NCI-H510A treated with DMSO at 0.1 percent for 48 hours (cell line): ENCODE data around the gene IL17B.
"Not testable (repeated sequence)": the region's sequence is repeated elsewhere in the genome, so short reads cannot be mapped to it uniquely, and the experiment has no call there.

ENCODE experiments used
- DNase-seq: peaks from one replicate; lab custom pipeline; 2025; lab: John Stamatoyannopoulos, UW

Gene IL17B

DNA sequence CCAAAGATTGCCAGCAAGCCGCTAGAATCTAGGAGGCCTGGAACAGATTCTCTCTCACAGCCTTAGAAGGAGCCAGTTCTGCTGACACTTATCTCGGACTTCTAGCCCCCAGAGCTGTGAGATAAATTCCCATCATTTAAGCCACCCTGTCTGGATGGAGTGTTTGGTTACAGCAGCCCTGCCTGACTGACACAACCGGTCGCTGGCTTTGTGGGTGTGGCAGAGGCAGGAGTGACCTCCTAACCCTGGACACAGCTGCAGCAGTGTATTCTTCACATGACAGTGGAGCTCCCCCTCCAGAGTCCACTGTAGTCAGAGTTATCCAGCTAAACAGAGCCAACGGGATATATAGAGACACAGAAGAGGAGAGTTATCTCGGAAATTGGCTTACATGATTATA is 21.2 kb upstream of the IL17B start:
- DNase-seq, result no peak

DNA sequence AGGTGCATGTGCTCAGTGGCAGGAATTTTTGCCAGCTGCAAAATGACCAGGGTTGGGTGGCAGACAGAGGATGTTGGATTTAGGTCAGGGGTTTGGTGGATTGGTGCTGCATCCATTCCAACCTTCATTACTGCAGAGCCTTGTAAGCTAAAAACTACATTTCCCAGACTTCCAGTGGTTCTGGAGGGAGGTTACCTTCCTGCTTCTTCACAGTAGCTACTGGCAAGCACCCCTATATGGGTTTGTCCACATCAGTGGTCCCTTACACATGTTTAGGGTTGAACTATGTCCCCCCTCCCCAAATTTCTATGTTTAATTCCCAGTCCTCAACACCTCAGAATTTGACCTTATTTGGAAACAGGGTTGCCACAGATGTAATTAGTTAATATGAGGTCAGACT is 20.7 kb upstream of the IL17B start:
- DNase-seq, result no peak

DNA sequence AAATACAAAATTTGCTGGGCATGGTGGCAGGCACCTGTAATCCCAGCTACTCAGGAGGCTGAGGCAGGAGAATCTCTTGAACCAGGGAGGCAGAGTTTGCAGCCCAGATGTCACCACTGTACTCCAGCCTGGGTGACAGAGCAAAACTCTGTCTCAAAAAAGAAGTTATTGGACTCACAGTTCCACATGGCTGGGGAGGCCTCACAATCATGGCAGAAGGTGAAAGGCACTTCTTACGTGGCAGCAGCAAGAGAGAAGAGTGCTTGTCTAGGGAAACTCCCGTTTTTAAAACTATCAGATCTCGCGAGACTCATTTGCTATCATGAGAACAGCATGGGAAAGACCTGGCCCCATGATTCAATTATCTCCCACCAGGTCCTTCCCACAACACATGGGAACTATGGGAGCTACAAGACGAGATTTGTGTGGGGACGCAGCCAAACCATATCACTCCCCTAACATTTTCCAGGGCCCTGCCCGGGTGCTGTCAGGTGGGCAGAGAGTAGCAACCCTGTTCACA is 19.7 kb upstream of the IL17B start:
- not testable (repeated sequence) for DNase-seq

DNA sequence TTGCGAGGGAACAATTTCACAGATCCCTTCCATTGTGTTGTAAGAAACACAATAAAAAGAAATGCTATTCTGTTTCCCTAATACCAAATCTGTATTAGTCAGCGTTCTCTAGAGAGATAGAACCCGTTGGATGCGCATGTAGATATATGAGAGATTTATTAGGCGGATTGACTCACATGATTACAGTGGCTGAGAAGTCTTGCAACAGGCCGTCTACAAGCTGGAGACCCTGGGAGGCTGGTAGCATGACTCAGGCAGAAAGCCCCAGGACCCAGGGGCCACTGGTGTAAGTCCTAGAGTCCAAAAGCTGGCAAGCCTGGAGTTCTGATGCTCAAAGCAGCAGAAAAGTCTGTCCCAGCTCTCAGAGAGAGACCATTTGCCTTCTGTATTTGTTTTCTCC is 18.4 kb upstream of the IL17B start:
- no peak for DNase-seq

DNA sequence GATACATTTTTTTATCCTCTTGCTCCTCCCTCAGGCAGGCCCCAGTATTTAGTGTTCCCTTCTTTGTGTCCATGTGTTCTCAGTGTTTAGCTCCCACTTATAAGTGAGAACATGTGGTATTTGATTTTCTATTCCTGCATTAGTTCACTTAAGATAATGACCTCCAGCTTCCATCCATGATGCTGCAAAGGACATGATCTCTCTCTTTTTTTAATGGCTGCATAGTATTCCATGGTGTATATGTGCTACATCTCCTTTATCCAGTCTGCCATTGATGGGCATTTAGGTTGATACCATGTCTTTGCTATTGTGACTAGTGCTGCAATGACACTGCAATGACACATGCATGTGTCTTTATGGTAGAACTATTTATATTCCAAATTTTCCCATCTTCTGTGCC is 15.9 kb upstream of the IL17B start:
- not testable (repeated sequence) for DNase-seq

DNA sequence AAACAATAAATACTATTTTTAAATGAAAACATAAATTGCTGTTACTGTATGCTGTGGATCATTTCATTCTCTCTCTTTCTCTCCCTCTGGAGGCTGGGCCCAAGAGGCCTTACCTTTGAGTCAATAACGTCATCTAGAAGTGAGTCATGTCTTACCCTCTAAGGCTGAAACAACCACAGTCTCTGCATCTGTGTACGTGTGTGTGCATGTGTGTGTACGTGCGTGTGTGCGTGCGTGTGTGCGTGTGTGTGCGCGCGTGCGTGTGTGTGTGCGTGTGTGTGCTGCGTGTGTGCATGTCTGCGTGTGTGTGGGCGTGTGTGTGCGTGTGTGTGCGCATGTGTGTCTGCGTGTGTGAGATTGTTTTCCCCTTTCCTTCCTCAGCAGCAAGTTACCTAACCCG is 13.6 kb upstream of the IL17B start:
- no peak for DNase-seq

DNA sequence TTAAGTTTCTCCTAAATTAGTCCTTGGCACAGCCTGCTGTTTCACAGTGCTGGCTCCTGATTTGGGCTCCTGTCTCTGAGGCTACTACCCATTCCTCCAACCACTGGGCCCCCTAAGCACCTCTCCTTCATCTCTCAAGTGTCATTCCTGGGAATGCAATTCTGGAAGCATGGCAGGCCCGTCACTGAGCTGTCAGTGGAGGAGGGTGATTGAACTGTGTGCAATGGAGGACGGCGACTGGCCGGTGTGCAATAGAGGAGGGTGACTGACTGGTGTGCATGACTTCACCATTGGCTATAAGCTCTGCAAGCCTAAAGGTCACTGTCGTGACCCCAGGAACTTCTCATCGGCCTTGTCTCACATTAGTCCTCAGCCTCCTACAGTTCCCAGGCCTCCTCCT is 12.4 kb upstream of the IL17B start:
- no peak for DNase-seq

DNA sequence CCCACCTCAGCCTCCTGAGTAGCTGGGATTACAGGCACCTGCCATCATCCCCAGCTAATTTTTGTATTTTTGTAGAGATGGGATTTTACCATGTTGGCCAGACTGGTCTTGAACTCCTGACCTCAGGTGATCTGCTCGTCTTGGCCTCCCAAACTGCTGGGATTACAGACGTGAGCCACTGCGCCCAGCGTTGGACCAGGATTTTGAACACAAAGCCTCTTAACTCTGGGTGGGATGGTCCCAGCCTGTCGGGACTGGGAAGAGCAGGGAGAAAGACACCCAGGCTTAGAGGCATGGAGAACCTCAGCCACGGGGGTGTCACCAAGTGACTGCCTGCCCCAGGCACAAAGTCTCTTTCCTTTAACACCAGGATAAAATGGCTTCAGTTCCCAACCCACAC is 12.0 kb upstream of the IL17B start:
- not testable (repeated sequence) for DNase-seq

DNA sequence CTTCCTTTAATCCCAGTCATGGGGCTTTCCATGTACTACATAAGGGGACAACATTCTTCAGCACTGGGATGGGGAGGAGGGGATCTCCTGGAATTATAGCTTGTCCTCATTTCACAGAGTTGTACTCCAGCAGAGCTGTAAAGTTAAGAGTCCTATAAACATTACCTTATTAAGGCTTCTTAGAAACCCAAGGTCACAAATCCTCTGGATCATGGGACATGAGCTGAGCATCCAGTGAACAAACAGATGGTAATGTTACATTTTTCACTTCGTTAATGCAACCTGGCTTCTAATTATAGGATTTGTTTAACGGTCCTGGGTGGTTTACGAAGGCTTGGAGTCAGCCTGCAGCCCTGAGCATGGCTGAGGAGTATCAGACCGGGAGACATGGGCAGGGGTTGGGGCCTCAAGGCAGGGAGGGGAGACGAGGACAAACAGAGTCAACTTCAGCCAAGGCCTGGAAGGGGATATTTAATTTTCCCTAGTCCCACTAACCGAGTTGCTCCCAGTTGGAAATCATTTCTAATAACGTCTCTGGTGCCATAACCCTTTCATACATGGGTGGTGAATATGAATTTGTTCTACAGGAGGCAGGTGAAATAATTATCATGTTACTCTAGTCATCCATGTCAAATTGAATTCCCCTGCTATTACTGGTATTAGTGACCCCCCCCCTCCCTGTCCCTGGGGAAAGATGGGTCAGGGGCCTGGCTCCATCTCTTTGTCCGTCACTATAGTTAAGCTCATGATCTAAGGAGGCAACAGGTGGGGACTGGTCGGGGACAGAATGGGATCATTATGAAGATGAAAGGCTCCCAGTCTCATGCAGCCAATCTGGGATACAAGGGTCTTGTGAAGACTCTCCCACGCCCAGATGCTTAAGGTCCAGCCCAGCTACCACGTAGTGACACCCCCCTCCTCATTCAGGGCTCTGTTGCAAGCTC is 10.7 kb upstream of the IL17B start:
- DNase-seq, result no peak

DNA sequence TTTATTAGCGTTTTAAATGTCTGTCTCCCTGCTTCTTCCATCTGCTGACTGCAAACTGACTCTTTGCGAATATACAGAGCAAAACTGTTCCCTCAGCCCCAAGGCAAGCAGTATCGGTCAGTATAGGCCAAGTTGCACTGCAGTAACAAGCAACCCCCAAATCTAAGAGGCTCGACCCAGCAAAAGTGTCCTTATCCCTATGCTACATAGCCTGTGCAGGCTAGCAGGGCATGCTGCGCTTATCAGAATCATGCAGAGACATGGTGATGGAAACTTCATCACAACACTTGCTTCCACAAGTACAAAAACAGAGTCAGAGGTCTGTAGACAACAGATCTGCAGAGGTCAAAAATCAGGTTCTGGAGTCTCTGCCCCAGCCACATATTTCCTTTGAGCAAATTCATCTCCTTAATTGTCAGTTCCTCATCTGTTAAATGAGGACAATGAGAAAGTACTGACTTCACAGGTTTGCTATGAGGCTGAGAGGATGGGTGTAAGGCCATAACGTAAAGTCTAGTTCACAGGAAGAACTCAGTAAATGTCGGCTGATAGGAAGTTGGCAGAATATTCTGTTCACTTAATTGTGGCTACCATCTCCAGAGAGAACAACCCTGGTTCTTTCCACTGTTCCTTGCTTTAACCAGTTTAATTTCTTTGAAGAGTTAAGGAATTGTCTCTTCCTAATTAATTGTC is 9.6 kb upstream of the IL17B start:
- DNase-seq, result no peak

DNA sequence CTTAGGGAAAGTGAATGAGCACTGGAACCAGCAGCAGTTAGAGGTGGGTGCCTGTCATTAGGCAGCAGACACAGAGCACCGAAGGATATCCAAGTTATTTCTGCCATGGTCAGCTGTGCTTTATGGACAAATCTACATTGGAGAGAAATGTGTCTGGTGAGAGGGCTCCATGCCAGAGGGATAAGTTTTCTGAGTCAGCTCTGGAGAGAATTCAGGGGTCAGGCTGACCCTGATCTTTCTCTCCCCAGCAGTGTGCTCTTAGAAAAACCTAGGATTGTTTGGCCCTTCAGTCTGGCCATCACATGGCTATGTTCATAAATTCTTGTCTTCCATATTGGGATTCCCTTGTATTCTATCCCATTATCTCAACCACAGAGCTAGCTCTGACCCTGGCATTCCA is 8.9 kb upstream of the IL17B start:
- DNase-seq, result no peak

DNA sequence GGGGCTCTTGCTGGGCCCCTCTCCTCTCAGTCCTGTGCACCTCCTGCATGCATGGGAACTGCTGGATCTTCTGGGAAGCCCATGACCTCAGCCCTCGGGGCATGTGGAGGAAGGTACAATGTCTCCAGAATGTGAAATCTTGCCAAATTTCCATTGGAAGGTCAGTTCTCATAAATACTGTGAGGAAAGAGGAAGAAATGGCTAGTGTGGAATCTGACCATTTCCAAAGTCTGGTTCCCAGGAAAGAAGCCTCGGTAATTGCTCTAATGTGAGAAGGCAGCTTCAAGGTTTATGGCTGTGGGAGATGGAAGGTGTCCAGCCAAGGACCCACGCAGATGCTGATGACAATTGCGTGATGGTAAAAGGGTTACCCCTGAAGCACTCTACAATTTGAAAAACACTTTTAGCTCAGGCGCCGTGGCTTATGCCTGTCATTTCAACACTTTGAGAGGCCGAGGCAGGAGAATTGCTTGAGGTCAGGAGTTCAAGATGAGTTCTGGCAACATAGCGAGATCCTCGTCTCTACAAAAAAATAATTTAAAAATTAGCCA is 8.1 kb upstream of the IL17B start:
- DNase-seq, result no peak

DNA sequence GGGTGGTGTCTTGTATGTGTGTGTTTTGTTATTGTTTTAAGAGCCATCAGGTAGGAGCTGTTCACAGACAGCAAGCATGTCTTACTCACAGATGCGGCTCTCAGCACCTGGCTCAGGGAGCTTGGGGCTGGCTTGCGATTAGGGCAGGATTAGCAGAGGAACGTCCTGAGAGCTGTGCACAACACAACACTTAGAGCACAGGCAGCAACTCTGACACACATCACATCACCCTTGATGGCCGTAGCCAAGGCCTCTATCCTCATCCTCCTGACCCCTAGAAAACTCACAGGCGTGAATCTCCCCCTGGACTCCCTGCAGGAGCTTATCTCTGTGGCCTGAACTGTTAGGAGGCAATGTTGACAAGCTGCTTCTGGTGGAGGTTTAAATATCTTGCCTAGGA is 7.1 kb upstream of the IL17B start:
- DNase-seq, result no peak

DNA sequence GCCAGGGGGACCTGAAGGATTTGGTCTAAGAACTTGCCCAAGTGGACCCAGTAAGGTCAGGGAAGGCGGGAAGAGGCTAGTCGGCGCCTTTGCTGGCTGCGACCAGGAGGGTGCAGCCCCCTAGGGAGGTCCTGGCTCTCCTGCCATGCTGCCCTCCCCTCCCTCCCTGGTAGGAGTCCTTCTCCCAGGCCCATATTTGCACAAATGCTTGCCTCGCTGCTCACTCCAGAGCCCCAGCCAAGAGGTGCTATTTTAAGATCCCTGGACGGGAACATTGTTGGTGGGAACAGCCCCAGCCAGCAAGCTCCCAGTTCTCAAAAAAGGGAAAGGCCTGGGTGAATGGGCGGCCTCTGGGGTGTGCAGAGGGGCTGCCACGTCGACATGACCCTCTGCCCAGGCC is 4.3 kb upstream of the IL17B start:
- DNase-seq, result no peak

DNA sequence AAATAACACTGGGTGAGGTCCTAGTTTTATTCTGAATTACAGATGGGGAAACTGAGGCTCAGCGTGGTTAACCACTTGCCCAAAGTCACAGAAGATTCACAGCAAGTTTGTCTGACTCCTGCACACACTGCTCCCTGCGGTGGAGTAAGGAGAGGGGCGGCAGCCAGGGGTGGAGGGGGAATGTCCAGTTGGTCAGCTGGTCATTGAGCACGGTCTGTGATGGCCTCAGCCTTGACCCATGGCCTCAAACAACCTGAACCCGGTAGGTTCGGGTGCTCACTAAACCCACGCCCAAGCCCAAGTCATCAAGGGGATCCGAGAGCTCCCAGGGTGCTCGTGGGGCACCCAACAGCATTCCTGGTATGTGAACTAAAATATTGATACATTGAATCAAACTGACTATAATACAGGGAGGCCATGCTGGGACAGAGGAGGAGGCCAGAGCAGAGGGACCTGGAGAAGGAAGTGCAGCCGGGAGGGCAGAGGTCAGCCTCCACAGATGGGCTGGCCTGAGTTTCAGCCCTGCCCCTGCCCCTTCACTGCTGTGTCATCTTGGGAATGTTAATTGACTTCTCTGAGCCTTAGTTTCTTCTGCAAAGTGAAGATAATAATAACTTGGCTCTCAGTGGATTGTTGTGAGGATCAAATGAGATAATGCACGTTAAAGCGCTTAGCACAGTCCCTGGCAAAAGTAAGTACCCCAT is 3.6 kb upstream of the IL17B start:
- DNase-seq, result no peak

DNA sequence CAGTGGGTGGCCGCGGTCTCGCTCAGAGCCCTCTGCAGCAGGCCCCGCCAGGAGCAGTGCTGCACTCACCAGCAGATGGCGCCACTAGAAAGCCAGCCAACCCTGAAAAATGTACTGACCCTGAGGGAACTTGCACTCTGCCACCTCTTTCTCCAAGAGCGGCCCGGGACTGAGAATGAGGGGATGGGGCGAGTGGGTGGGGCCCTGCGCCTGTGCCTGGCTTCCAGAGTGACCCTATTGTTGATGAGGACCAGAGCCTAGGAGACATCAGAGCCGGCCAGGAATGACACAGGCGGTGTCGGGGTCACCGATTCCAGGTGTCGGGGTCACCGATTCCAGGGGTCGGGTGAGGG is 2.9 kb upstream of the IL17B start:
- DNase-seq, result peak; percentile 69

DNA sequence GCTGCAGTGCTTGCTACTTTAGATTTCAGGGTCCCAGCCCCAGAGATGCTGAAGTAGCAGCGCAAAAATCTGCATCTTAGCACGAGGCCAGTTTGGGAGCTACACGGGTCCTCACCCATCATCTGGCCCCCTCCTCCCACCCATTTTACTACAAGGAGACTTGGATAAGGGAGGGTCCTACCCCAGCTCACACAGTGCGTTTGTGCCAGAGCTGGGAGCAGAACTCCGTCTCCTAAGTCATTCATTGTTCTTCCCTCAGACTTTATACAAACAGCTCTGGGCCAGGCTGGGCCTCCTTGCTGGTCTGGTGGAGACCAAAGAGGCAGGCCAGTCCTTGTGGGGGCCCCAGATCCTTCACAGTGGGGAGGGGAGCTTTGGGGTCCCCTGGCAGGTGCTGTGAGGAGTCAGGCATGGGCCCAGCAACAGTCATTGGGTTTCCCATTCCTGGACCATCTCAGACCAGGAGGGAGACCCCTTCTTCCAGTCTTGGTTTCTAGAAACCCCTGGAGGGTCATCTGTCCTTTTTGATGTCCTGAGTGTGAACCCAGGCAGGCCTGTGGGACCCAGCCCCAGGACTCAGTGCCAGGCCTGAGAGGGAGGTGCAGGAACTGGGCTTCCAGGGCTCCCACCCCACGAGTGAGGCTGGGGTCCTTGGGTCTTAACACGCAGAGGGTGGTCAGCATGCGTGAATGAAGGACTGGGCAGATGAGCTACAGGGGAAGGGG is 2.3 kb upstream of the IL17B start:
- DNase-seq, result no peak

DNA sequence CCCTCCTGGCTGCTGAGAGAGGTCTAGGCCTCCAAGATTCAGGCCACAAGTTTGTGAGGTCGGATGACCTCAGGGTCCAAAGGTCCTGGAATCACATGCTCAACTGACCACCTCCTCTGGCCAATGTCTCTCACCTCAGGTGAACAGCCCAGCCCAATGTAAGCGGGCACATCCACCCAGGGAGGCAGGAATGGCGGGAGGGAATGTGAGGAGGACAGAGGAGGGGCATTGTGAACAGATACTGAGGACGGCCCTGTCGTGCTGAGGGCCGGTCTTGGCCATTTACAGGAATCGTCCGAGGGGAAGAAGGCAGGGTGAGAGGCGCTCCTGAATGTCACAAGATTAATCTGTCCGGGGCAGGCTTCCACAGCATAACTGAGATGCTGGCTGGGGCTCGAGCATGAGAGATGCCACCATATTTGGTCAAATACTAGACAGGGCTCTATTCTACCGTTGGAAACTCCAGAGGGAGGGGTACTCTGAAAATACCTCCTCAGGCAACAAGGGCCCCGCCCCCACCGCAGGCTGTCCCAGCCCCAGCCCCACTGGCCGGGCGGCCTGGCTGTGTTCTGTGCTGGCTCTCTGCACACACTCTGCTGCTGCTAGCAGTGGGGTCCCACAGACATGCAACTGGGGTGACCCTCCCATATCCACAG is 1.5 kb upstream of the IL17B start:
- DNase-seq, result no peak

DNA sequence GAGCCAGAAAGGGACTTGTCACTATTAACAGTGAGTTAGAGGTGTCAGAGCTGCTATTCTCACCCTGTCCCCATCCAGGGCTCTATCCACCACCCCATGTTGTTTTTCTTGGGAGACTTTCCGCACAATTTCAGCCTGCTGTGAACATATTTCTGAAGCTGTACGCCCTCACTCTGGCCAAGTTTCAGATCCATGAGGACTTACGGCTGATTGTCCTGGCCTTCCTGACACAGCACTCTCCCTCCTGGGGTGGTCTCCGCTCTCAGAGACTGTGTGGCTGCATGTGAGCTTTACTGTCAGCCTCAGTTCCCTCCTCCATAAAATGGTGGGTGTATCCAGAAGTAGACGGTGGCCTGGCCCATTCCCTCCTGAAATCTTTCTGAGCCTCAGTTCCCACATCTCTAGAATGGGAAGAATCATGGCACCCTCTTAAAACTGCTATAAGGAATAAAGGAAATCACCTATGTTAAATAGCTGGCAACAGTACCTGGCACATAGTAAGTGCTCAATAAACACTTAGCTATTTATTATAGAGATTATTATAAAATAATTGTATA is 804 bp upstream of the IL17B start:
- no peak for DNase-seq

DNA sequence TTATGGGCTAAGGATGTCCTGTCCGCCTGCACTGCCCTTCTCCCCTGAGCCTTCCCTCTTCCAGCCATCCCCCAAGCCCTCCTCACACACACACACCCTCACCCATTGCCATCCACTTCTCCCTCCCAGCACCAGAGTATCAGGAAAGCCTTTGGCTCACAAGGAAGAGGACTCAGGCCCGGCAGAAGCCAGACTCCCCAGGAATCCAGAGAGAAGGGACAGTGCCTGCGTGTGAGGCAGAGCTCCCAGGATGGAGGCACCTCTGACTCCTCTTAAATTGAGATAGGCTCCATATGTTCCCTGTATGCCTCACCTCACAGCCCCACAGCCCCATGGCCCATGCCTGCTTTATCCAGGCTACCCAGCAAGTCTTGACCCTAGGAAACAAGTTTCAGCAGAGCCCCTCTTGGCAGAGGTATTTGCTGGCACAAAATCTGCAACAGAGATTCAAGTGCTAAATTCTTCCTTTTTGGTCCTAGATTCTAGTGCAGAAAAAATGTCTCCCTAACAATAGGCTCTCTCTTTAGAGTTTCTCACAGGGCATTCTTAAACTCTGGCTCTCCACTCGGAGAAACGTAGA is 761 bp downstream of the IL17B start:
- DNase-seq, result no peak
